C1 segment of cervical spinal cord (tissue), 14 donors: ENCODE measurements around the gene EFNB2.

Experiments used
- DNase-seq, 14 donors: peaks; one replicate each; lab custom pipeline; 2025; lab: John Stamatoyannopoulos, UW

Gene EFNB2

DNA sequence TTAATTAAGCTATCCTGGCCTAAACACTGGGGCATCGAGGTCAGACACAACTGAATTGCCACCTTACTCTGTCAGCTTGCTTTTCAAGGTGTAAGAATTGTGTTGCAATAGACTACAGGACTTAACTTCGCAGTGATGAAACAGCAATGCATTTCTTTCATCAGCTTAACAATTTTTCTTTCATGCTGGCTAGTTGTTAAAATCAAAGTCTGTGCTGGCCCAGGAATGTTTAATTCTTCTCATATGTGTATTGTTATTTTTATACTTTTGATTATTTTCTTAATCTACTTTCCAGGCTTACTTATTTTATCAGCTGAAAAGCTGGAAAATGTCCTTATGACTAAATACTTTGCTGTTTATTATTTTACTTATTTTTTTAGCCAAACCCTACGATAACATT is 79.7 kb downstream of the EFNB2 start:
- no peak for DNase-seq

DNA sequence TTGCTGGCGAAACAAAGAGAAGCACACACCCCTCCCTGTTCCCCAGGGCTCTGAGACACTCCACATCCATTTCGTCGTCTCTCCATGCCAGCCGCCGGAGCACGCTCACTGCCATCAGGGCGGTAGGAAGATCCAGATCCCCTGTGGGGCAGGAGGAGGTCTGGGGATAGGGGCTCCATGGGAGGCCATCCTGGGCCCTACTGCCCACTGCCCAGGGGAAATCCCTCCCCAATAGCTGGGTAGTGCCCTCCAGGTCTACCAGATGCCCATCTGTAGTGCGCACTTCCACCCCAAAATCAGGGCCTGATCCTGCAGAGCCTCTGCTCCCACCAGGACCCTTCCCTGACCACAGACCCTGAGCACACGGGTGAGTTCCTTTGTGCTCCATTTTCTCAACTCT is 80.3 kb downstream of the EFNB2 start:
- no peak for DNase-seq

DNA sequence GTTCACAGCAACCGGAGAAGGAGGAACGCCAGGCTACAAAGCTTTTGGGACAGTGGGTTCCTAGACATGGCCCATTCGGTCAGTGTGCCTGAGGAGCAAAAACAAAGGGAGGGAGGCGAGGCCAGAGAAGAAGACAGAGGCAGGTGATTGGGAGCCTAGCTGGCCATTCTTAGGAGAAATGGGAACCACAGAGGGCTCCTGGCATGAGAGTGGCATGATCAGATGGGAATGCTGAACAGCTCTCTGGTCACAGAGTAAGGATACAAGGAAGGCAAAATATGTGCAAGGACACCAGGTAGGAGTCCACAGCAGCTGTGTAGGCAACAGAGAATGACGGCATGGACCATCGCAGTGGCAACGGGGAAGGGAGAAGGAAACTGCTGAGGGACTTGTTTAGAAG is 82.4 kb downstream of the EFNB2 start:
- no peak for DNase-seq

DNA sequence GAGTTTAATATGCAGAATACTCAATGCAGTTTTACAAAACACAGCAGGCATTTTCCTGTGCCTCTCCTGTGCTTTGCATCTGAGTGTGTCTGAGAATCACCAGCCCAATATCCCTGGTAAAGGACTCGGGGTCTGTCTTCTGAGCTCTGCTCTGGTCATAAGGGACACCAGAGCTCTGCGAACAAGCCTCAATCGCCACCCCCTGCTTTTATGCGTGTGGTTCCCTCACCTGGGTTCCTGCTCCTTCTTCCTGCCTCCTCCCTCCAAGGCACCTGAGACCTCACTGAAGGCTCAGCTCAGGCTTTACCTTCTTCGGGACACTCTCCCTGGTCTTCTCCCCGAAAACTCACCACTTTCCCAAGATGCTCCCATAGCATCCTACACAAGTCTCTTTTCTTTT is 84.5 kb downstream of the EFNB2 start:
- DNase-seq, result no peak

DNA sequence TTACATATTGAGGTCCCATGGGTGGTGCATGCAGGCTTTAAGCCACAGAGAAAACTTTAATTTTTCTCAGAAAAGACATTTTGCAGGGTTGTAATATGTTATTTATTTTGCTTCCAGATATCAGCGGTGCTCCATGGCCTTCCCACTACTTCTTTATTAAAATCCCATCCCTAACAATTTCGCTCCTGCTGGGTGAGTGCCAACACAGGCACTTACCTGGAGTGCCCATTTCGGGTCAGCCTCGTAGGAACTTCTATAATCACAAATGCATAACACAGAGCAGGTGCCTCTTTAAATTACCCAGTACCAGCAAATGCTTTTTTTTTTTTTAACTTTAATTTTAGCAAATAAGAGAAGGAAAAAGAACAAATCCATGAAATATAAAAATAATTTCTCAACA is 86.4 kb downstream of the EFNB2 start:
- DNase-seq, result no peak

DNA sequence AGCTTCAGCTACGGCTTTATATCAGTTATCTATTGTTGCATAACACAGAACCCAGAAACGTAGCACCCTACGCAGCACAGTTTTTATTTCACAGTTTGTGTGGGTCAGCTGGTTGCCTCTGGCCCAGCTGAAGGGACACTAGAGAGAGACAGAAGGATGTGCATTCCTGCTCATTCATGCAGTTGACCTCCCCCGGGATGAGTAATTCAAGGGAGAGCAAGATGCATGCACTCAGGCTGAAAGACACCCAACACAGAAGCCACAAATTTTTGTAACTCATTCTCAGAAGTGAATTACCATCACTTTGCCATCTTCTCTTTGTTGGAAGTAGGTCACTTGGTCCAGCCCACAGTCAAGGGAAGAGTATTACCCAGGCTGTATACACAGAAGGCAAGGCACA is 89.5 kb downstream of the EFNB2 start:
- DNase-seq, result no peak

DNA sequence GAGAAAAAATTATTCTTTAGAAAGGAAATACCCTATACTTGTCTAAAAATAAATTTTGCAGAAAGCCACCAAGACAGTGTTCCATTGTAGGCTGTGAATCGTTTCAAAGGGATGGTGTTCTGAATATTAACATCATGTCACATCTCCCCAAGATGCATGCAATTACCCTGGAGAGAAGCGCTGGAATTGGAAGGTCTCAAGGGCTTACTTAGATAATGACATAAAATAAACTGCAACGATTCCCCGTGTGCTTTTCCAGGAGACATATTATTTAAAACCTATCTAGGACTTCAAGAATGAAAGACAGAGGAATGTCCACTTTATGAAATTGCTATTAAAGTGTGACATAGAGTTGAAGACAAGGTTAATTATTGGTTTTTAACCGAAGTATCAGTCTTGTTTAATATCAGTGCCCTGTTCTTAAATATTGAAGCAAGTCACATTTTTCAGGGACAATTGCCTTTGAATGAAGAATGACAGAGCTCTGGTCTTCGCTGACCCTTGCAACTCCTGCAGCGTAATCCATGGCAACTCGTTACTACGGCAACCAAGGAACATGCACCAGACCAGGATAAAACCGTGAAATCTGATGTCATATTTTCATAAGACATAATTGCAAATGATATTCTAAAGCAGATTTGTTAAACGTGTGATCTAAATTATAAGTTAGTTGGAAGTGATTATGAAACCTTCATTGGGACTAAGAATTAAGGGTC is 91.7 kb downstream of the EFNB2 start:
- no peak for DNase-seq

DNA sequence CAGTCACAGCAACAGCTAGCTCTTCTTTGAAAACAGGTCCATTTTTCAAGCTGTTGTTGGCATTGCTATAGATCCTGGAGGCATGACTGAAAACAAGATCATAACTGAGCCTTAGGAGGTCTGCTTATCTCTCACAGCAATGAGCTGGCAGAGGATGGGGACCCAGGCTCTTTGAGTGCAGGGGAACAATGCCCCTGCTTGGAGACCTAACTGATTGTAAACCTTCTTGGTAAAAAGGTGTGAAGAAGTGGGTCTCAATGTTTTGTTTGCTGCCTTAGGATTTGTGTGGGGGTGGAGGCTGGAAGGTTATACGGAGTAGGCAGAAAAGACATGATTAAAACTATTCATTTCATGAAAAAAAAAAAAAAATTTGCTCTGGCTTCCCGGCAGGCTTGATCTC is 94.6 kb downstream of the EFNB2 start:
- no peak for DNase-seq
